Panc1 (cell line): ENCODE results near the gene PLIN4. TPM values are rescaled to one million over a fixed set of nuclear protein-coding genes. Genes with fewer than 3 reads are reported as not detected.

Experiments used
- ATAC-seq: fragments of 200-7000 bp; cut with Tn5 transposase; 2 replicates; pipeline ENCODE4 v1.9.1; 2020; ENCODE audit warnings: mild to moderate bottlenecking, moderate library complexity
- BruUV-seq: library from RNA; stranded (reverse); fragments of 400-500 nt; replicated peaks from 2 replicates; lab custom pipeline; 2021; lab: Mats Ljungman, UMichigan
- CTCF ChIA-PET: fragments of 300-600 bp; sonication (Branson Sonifier 250); formaldehyde crosslinking; loops from one replicate; lab custom pipeline; 2022; ENCODE audit warnings: antibody characterized with exemption; lab: Charles Lee
- POLR2A ChIA-PET: fragments of 300-600 bp; sonication (Branson Sonifier 250); formaldehyde crosslinking; loops from one replicate; lab custom pipeline; 2022; ENCODE audit warnings: antibody characterized with exemption; lab: Charles Lee
- DNase-seq: peaks from one replicate; pipeline ENCODE4 v3.0.0-alpha.2; 2010; ENCODE audit warnings: low read depth, low spot score
- H3K27ac ChIP-seq: 2 replicates; pipeline ENCODE4 v1.5.1; 2011; ENCODE audit warnings: mild to moderate bottlenecking, low read length, inconsistent platforms
- H3K27me3 ChIP-seq: fragments of 200-500 bp; sonication (Bioruptor generic); 2 replicates; pipeline ENCODE4 v1.6.0; 2014; ENCODE audit warnings: low read length, inconsistent platforms; ENCODE audit not compliant: control insufficient read depth, insufficient read depth
- H3K36me3 ChIP-seq: fragments of 200-500 bp; sonication (Bioruptor generic); 2 replicates; pipeline ENCODE4 v1.5.1; 2014; ENCODE audit warnings: inconsistent platforms, mild to moderate bottlenecking, low read length, moderate library complexity; ENCODE audit not compliant: control insufficient read depth, insufficient read depth
- H3K4me1 ChIP-seq: 2 replicates; pipeline ENCODE4 v1.5.1; 2011; ENCODE audit warnings: inconsistent platforms, mild to moderate bottlenecking, low read length, moderate library complexity; ENCODE audit not compliant: control insufficient read depth, insufficient read depth
- H3K4me3 ChIP-seq, 2 experiments: 2 replicates each; pipeline ENCODE4 v1.5.1; 2011 to 2012; ENCODE audit warnings: low read depth in 2 of 2, low read length in 2 of 2, mild to moderate bottlenecking in 2 of 2, inconsistent platforms in 1 of 2, moderate library complexity in 1 of 2
- H3K9me3 ChIP-seq: fragments of 200-500 bp; sonication (Bioruptor generic); 2 replicates; pipeline ENCODE4 v1.5.1; 2014; ENCODE audit warnings: low read depth, mild to moderate bottlenecking, inconsistent platforms, low read length, moderate library complexity; ENCODE audit not compliant: control insufficient read depth, insufficient read depth
- CTCF ChIP-seq: fragments of 450-650 bp; IDR thresholded peaks from 2 replicates; pipeline ENCODE4 v1.5.1; 2017; ENCODE audit warnings: mild to moderate bottlenecking
- POLR2AphosphoS5 ChIP-seq: IDR thresholded peaks from 2 replicates; pipeline ENCODE4 v1.6.1; 2012; ENCODE audit warnings: mild to moderate bottlenecking, low read depth, low read length, moderate library complexity
- REST ChIP-seq, 2 experiments: IDR thresholded peaks; 2 replicates each; pipeline ENCODE4 v1.6.1; 2011 to 2012; ENCODE audit warnings: low read depth in 2 of 2, control low read depth in 1 of 2, low read length in 1 of 2, mild to moderate bottlenecking in 1 of 2, moderate library complexity in 1 of 2; ENCODE audit not compliant: insufficient read depth in 1 of 2
- SIN3A ChIP-seq: IDR thresholded peaks from 2 replicates; pipeline ENCODE4 v1.6.1; 2012; ENCODE audit warnings: low read depth, mild to moderate bottlenecking, low read length, moderate library complexity, borderline replicate concordance; ENCODE audit not compliant: insufficient read depth
- TCF7L2 ChIP-seq: IDR thresholded peaks from 2 replicates; pipeline ENCODE4 v1.6.1; 2011; ENCODE audit warnings: mild to moderate bottlenecking, low read depth, low read length, inconsistent platforms
- in situ Hi-C: cut with HindIII; loops from 2 replicates; pipeline ENCODE4 v1.10.0; 2016; ENCODE audit warnings: low sequenced_read_pairs, low pct_unique_long_range_greater_than_20kb
- intact Hi-C: fragments of 100-400 bp; cut with micrococcal nuclease; formaldehyde crosslinking; loops from one replicate; pipeline ENCODE4 v1.10.0; 2022; ENCODE audit not compliant: unreplicated experiment
- total RNA-seq: library from RNA; stranded (reverse); gene quantifications from one replicate; pipeline ENCODE4 v1.2.1, GENCODE V29; 2021; ENCODE audit not compliant: unreplicated experiment

Gene PLIN4
- total RNA-seq, 1 experiment from 2014 or later, result 10.2 TPM

GRCh38 chr19:4519172-4519496 lies 848 bp upstream of the PLIN4 start:
- POLR2A ChIA-PET, result interaction anchor here (0.5 kb wide), 1 partner anchor 28 kb away, joined by 4 read pairs; no protein-coding TSS in a partner anchor
- BruUV-seq, result no TSS peak
- CTCF ChIA-PET, result no interaction called here
- in situ Hi-C loops, result no loop called here
- ATAC-seq (no peak), DNase-seq (no peak)
- Histone ChIP-seq H3K27ac (peak overlapping the region; percentile 75; the same call in 1 of the 2 replicates), H3K9me3 (no peaks in the 10 kb centered on the region), H3K36me3 (no peaks in the 10 kb centered on the region), H3K4me3 (no peak overlapping the region), H3K27me3 (no peaks in the 10 kb centered on the region), H3K4me1 (peaks cover 19% of the 10 kb centered on the region)
- intact Hi-C loops, result no loop called here
- no peak for TF ChIP-seq TCF7L2
- TF ChIP-seq POLR2AphosphoS5, result no peak
- no peak for TF ChIP-seq SIN3A
- TF ChIP-seq CTCF, result no peak
- TF ChIP-seq REST (IDR thresholded peaks at IDR 0.05; ENCODE audit: insufficient read depth in 1 of 2, low read depth in 2 of 2, low read length in 1 of 2), result no peak

- in situ Hi-C loops (no loop called here), intact Hi-C loops (no loop called here)
- Histone ChIP-seq H3K27ac (no peak overlapping the region; the same call in 1 of the 2 replicates), H3K4me1 (peaks cover 19% of the 10 kb centered on the region), H3K36me3 (no peaks in the 10 kb centered on the region), H3K27me3 (no peaks in the 10 kb centered on the region), H3K4me3 (peak overlapping the region; percentile 19 to 31; a peak in 3 of 4 replicates), H3K9me3 (no peaks in the 10 kb centered on the region)
- DNase-seq, result no peak
- ATAC-seq, result no peak
- ChIA-PET CTCF (interaction anchor here (1.0 kb wide), 1 partner anchor 8 kb away, joined by 3 read pairs; no protein-coding TSS in a partner anchor), POLR2A (no interaction called here)
- no peak for TF ChIP-seq POLR2AphosphoS5
- no peak for TF ChIP-seq CTCF
- no peak for TF ChIP-seq REST (IDR thresholded peaks at IDR 0.05; ENCODE audit: insufficient read depth in 1 of 2, low read depth in 2 of 2, low read length in 1 of 2)
- TF ChIP-seq SIN3A, result no peak
- no peak for TF ChIP-seq TCF7L2
- no TSS peak for BruUV-seq
These were observed 732 bp downstream of the PLIN4 start for GRCh38 chr19:4517451-4518057.
